HL-60 (cell line): ENCODE measurements around the gene TBC1D22A.

Experiments used
- CTCF ChIP-seq: IDR thresholded peaks from one replicate; pipeline ENCODE4 v1.5.1; 2011; ENCODE audit warnings: low read length, control low read depth, inconsistent platforms; ENCODE audit not compliant: insufficient read depth
- GABPA ChIP-seq: IDR thresholded peaks from 2 replicates; pipeline ENCODE4 v1.6.1; 2012; ENCODE audit warnings: low read depth
- POLR2AphosphoS5 ChIP-seq: IDR thresholded peaks from 2 replicates; pipeline ENCODE4 v1.6.1; 2012; ENCODE audit warnings: low read depth

DNA sequence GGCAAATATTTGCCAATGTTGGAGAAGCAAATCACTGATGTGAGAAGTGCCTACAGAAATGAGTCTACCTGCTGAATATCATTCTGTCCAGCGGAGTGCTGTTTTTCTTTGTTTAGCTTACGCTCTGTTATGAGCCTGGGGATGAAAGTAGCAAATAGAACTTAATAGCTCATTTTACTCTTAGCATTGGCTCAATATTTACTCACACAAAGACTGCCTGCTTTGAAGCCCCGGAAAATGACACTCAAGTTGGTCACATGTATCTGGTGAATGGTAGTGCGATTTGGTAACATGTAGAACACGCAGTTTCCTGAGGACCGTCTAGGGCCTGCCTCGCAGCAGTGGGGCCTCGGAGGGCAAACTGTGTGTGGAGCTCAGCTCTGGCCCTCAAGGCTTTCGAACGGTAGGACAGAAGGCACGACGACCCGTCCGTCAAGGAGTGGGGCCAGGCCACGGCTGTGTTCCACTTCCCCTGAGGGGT, 38.9 kb downstream of the TBC1D22A start:
- TF ChIP-seq CTCF, result no peak
- no peak for TF ChIP-seq POLR2AphosphoS5
- no peak for TF ChIP-seq GABPA
